ENCODE measurements around the gene DMPK.

The DMPK gene

DNA sequence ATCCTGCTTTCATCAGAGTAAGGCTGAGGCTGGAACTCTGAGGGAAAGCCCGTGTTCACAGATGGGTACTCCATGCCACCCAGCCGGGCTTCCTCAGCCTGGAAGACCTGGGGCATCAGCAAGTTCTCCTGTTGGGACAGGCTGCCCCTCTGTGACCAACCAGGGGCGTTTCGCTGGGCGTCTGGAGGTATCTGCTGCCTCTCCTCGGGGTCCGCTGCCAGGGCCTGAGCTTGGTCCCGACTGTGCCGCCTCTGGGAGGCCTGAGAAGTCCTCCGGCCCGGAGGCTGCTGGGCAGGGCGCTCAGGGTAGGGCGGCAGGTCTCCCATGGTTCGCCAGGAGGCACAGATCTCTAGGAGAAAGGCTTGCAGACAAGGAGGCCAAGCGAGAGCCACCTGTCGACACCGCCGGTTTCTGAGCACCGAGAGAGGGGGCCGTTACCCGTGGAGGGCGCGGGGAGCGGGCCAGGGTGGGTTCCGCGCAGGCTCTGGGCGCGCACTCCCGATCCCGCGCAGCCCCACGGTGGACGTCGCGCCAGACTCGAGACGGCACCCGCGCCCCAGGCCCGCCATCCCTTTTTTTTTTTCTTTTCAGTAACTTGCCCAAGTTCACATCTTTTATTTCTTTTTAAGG is 32.7 kb upstream of the DMPK start, which contains the start of gene RSPH6A:
TSS of gene RSPH6A (minus strand) at position 458 of the 630 bp plus-strand sequence. CDS start at position 326, 132 bp downstream.
- Histone ChIP-seq H2BK12ac (ENCODE audit: low read length) (peak within 1 kb of the TSS; percentile 41), H3K9ac (ENCODE audit: low read length) (peak within 1 kb of the TSS; percentile 56), H4K8ac (ENCODE audit: low read depth, low read length) (peak within 1 kb of the TSS; percentile 84), H2BK120ac (ENCODE audit: insufficient read depth, low read length, poor library complexity) (no peak within 1 kb of the TSS), H3K14ac (ENCODE audit: low read length) (peak within 1 kb of the TSS; percentile 71), H3K4ac (ENCODE audit: low read depth, low read length) (peak within 1 kb of the TSS; percentile 16), H4K91ac (ENCODE audit: low read depth, low read length) (peak within 1 kb of the TSS; percentile 87), H3K4me2 (ENCODE audit: low read length) (peak within 1 kb of the TSS; percentile 84), H3K23ac (ENCODE audit: low read length) (no peak within 1 kb of the TSS), H3K27ac (ENCODE audit: low read depth, low read length) (peak within 1 kb of the TSS; percentile 45), H3K79me1 (ENCODE audit: low read length) (peaks cover 15% of the 10 kb centered on the region), H2AFZ (ENCODE audit: insufficient read depth, low read length, poor library complexity) (peak within 1 kb of the TSS; percentile 85), H2BK5ac (ENCODE audit: low read depth, low read length, poor library complexity) (peak within 1 kb of the TSS; percentile 50), H3K36me3 (ENCODE audit: control insufficient read depth in 1 of 2, insufficient read depth in 2 of 2, low read length in 2 of 2) (peaks cover 7 to 11% of the 10 kb centered on the region in 2 experiments), H3K18ac (ENCODE audit: low read length) (peak within 1 kb of the TSS; percentile 39), H3K4me1 (ENCODE audit: control insufficient read depth in 1 of 2, insufficient read depth in 2 of 2, low read length in 2 of 2) (peaks cover 11 to 25% of the 10 kb centered on the region in 2 experiments), H3K9me3 (ENCODE audit: insufficient read depth, low read depth, low read length) (peaks cover 2% of the 10 kb centered on the region), H3K27me3 (ENCODE audit: insufficient read depth, low read length) (no peaks in the 10 kb centered on the region), H3K4me3 (ENCODE audit: low read depth, low read length) (peak within 1 kb of the TSS; percentile 77), H2AK5ac (ENCODE audit: low read length) (peak within 1 kb of the TSS; percentile 64), H3K79me2 (ENCODE audit: control insufficient read depth, insufficient read depth, low read length, poor library complexity) (peaks cover 2% of the 10 kb centered on the region), H4K12ac (ENCODE audit: low read depth, low read length) (peak within 1 kb of the TSS; percentile 17)
- no CpG with 5 or more reads among the region's 40 CpGs for WGBS (ENCODE audit: extremely low coverage, insufficient coverage, insufficient read length)
- no peak for DNase-seq

DNA sequence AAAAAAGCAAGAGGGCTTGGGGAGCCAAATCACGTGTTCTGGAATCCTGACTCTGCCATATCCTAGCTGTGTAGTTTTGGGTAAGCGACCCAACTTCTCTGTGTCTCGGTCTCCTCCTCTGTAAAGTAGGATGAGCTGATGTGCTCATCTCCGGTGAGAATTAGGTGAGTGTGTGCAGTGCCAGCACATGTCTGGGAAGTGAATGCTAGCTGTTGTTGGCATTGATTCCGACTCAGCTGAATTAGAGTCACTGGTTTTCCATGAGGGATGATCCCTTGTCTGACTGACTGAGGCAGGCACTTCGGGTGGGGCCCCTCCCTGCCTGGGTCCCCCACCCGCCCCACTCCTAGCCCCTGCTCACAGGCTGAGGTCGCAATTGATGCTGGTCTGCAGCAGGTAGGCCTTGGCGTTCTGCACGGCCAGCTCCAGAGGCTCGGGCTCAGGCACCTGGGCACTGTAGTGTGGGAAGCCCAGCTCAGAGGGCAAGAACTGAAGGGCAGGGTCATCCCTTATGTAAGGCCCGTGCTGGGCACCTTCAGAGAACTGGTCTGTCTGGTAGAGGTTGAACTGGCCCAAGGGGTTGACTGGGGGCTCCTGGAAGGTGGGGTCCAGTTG is 32.0 kb upstream of the DMPK start:
- Histone ChIP-seq H3K27me3 (ENCODE audit: insufficient read depth, low read length) (no peaks in the 10 kb centered on the region), H3K4me3 (ENCODE audit: low read depth, low read length) (no peak overlapping the region), H4K8ac (ENCODE audit: low read depth, low read length) (no peak overlapping the region), H3K18ac (ENCODE audit: low read length) (no peak overlapping the region), H3K27ac (ENCODE audit: low read depth, low read length) (no peak overlapping the region), H3K79me1 (ENCODE audit: low read length) (peaks cover 15% of the 10 kb centered on the region), H2BK12ac (ENCODE audit: low read length) (no peak overlapping the region), H4K12ac (ENCODE audit: low read depth, low read length) (no peak overlapping the region), H2BK5ac (ENCODE audit: low read depth, low read length, poor library complexity) (no peak overlapping the region), H3K79me2 (ENCODE audit: control insufficient read depth, insufficient read depth, low read length, poor library complexity) (peaks cover 2% of the 10 kb centered on the region), H2BK120ac (ENCODE audit: insufficient read depth, low read length, poor library complexity) (no peak overlapping the region), H3K4me2 (ENCODE audit: low read length) (no peak overlapping the region), H3K14ac (ENCODE audit: low read length) (no peak overlapping the region), H2AK5ac (ENCODE audit: low read length) (no peak overlapping the region), H2AFZ (ENCODE audit: insufficient read depth, low read length, poor library complexity) (no peak overlapping the region), H3K9me3 (ENCODE audit: insufficient read depth, low read depth, low read length) (peaks cover 2% of the 10 kb centered on the region), H4K91ac (ENCODE audit: low read depth, low read length) (no peak overlapping the region), H3K9ac (ENCODE audit: low read length) (no peak overlapping the region), H3K4me1 (ENCODE audit: control insufficient read depth in 1 of 2, insufficient read depth in 2 of 2, low read length in 2 of 2) (peaks cover 15 to 28% of the 10 kb centered on the region in 2 experiments), H3K4ac (ENCODE audit: low read depth, low read length) (no peak overlapping the region), H3K36me3 (ENCODE audit: control insufficient read depth in 1 of 2, insufficient read depth in 2 of 2, low read length in 2 of 2) (peaks cover under 1 to 4% of the 10 kb centered on the region in 2 experiments), H3K23ac (ENCODE audit: low read length) (no peak overlapping the region)
- no CpG with 5 or more reads among the region's 12 CpGs for WGBS (ENCODE audit: extremely low coverage, insufficient coverage, insufficient read length)
- no peak for DNase-seq

DNA sequence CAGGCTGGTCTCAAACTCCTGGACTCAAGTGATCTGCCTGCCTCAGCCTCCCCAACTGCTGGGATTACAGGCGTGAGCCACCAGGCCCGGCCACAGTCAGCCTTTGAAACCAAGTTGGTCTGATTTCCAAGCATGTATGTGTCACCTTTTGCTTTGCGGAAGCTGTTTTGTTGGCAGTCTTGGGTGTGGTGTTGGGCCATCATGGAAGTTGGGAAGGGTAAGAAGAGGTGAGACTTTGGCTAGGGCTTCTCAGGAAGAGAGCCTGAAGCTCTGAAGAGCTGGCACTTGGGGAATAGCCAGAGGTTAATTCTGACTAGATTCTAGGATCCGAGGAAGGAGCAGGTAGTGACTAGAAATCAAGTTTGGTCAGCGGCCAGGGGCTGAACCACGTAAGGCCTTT is 30.0 kb upstream of the DMPK start:
- Histone ChIP-seq H3K4ac (ENCODE audit: low read depth, low read length) (no peak overlapping the region), H2BK120ac (ENCODE audit: insufficient read depth, low read length, poor library complexity) (no peak overlapping the region), H3K4me3 (ENCODE audit: low read depth, low read length) (no peak overlapping the region), H2AK5ac (ENCODE audit: low read length) (no peak overlapping the region), H4K91ac (ENCODE audit: low read depth, low read length) (no peak overlapping the region), H3K9ac (ENCODE audit: low read length) (no peak overlapping the region), H3K79me2 (ENCODE audit: control insufficient read depth, insufficient read depth, low read length, poor library complexity) (peaks cover 2% of the 10 kb centered on the region), H3K9me3 (ENCODE audit: insufficient read depth, low read depth, low read length) (peaks cover 2% of the 10 kb centered on the region), H3K4me2 (ENCODE audit: low read length) (no peak overlapping the region), H3K14ac (ENCODE audit: low read length) (no peak overlapping the region), H2BK5ac (ENCODE audit: low read depth, low read length, poor library complexity) (no peak overlapping the region), H3K4me1 (ENCODE audit: control insufficient read depth in 1 of 2, insufficient read depth in 2 of 2, low read length in 2 of 2) (peaks cover 11 to 21% of the 10 kb centered on the region in 2 experiments), H2BK12ac (ENCODE audit: low read length) (no peak overlapping the region), H3K23ac (ENCODE audit: low read length) (no peak overlapping the region), H3K18ac (ENCODE audit: low read length) (no peak overlapping the region), H2AFZ (ENCODE audit: insufficient read depth, low read length, poor library complexity) (no peak overlapping the region), H3K27me3 (ENCODE audit: insufficient read depth, low read length) (no peaks in the 10 kb centered on the region), H3K27ac (ENCODE audit: low read depth, low read length) (no peak overlapping the region), H4K8ac (ENCODE audit: low read depth, low read length) (no peak overlapping the region), H3K79me1 (ENCODE audit: low read length) (peaks cover 15% of the 10 kb centered on the region), H3K36me3 (ENCODE audit: control insufficient read depth in 1 of 2, insufficient read depth in 2 of 2, low read length in 2 of 2) (no peaks in the 10 kb centered on the region), H4K12ac (ENCODE audit: low read depth, low read length) (no peak overlapping the region)
- no CpG with 5 or more reads among the region's 6 CpGs for WGBS (ENCODE audit: extremely low coverage, insufficient coverage, insufficient read length)
- no peak for DNase-seq

DNA sequence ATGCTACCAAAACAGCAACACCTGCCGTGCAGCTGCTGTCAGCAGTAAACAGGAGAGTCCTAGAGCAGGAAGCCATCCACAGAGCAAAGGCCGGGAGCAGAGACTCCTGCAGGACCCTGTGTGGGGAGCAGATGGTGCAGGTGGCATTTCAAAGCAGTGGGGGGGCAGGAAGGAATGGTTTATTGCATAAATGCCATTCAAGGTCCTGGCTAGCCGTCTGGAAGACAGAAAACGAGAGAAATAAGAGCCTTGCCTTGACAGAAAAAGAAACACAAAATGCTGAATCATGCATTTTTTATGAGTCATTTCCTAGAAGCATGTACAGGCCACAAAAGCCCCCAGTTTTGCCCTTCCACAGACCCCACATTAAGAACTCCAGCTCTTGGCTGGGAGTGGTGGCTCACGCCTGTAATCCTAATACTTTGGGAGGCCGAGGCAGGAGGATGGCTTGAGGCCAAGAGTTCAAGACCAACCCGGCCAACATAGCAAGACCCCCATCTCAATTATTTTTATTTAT is 27.4 kb upstream of the DMPK start:
- H3K9me3 ChIP-seq (ENCODE audit: insufficient read depth, low read depth, low read length): peaks cover 2% of the 10 kb centered on the region
- no peak overlapping the region for H3K23ac ChIP-seq (ENCODE audit: low read length)
- H3K79me1 ChIP-seq (ENCODE audit: low read length): peaks cover 3% of the 10 kb centered on the region
- peak overlapping the region; percentile 18 for H4K91ac ChIP-seq (ENCODE audit: low read depth, low read length)
- H2BK5ac ChIP-seq (ENCODE audit: low read depth, low read length, poor library complexity): no peak overlapping the region
- no peaks in the 10 kb centered on the region for H3K36me3 ChIP-seq (ENCODE audit: control insufficient read depth in 1 of 2, insufficient read depth in 2 of 2, low read length in 2 of 2)
- no peak for DNase-seq
- no peak overlapping the region for H3K18ac ChIP-seq (ENCODE audit: low read length)
- no peak overlapping the region for H3K9ac ChIP-seq (ENCODE audit: low read length)
- no peak overlapping the region for H3K27ac ChIP-seq (ENCODE audit: low read depth, low read length)
- no peak overlapping the region for H2AFZ ChIP-seq (ENCODE audit: insufficient read depth, low read length, poor library complexity)
- no peak overlapping the region for H3K14ac ChIP-seq (ENCODE audit: low read length)
- no peak overlapping the region for H3K4me3 ChIP-seq (ENCODE audit: low read depth, low read length)
- H3K79me2 ChIP-seq (ENCODE audit: control insufficient read depth, insufficient read depth, low read length, poor library complexity): no peaks in the 10 kb centered on the region
- H3K4ac ChIP-seq (ENCODE audit: low read depth, low read length): no peak overlapping the region
- peaks cover 5% of the 10 kb centered on the region in 2 experiments for H3K4me1 ChIP-seq (ENCODE audit: control insufficient read depth in 1 of 2, insufficient read depth in 2 of 2, low read length in 2 of 2)
- no peaks in the 10 kb centered on the region for H3K27me3 ChIP-seq (ENCODE audit: insufficient read depth, low read length)
- WGBS (ENCODE audit: extremely low coverage, insufficient coverage, insufficient read length): no CpG with 5 or more reads among the region's 7 CpGs
- H4K12ac ChIP-seq (ENCODE audit: low read depth, low read length): no peak overlapping the region
- H3K4me2 ChIP-seq (ENCODE audit: low read length): no peak overlapping the region
- no peak overlapping the region for H2AK5ac ChIP-seq (ENCODE audit: low read length)
- no peak overlapping the region for H2BK120ac ChIP-seq (ENCODE audit: insufficient read depth, low read length, poor library complexity)
- peak overlapping the region; percentile 54 for H2BK12ac ChIP-seq (ENCODE audit: low read length)
- H4K8ac ChIP-seq (ENCODE audit: low read depth, low read length): peak overlapping the region; percentile 23
